SK-N-SH (cell line): ENCODE measurements around the gene SAP30L. TPM values are rescaled to one million over a fixed set of nuclear protein-coding genes. Genes with fewer than 3 reads are reported as not detected.

ENCODE experiments used
- CTCF ChIA-PET: fragments of 300-600, 350-600 bp; formaldehyde crosslinking; extraction: SDS; loops from one replicate; lab custom pipeline; 2021; lab: Yijun Ruan, JAX
- POLR2A ChIA-PET: fragments of 350-600 bp; sonication (Branson Sonifier 250); formaldehyde crosslinking; extraction: SDS; loops from one replicate; lab custom pipeline; 2020; ENCODE audit warnings: antibody characterized with exemption, inconsistent platforms; lab: Yijun Ruan, JAX
- DNase-seq: peaks from one replicate; pipeline ENCODE4 v3.0.0; 2012
- H2AFZ ChIP-seq: fragments of 200-600 bp; sonication (generic); 2 replicates; pipeline ENCODE4 v1.8.1; 2016; ENCODE audit warnings: antibody characterized with exemption, mild to moderate bottlenecking, low read depth
- H3F3A ChIP-seq: fragments of 200-600 bp; sonication (generic); replicated peaks from 2 replicates; pipeline ENCODE3; 2016; ENCODE audit warnings: antibody characterized with exemption, mild to moderate bottlenecking; ENCODE audit not compliant: insufficient read depth
- H3K27ac ChIP-seq, 2 experiments: fragments of 200-500 bp in 1 of 2; fragments of 200-600 bp in 1 of 2; sonication (Bioruptor generic) in 1 of 2; sonication (generic), shearing (Covaris generic) in 1 of 2; 2 replicates each; pipeline versions ENCODE4 v1.5.1 to v1.6.1; 2014 to 2016; ENCODE audit warnings: low read depth in 2 of 2, inconsistent platforms in 1 of 2, low read length in 1 of 2, mild to moderate bottlenecking in 1 of 2, mixed read lengths in 1 of 2
- H3K27me3 ChIP-seq: fragments of 200-600 bp; sonication (generic), shearing (Covaris generic); 2 replicates; pipeline ENCODE4 v1.6.1; 2016; ENCODE audit warnings: mixed run types; ENCODE audit not compliant: insufficient read depth
- H3K36me3 ChIP-seq, 2 experiments: fragments of 200-500 bp in 1 of 2; fragments of 200-600 bp in 1 of 2; sonication (Bioruptor generic) in 1 of 2; sonication (generic) in 1 of 2; replicated peaks in 1 of 2; 2 replicates each; pipeline versions ENCODE3 to v1.5.1; 2014 to 2016; ENCODE audit warnings: low read length in 1 of 2, mild to moderate bottlenecking in 1 of 2; ENCODE audit not compliant: insufficient read depth in 2 of 2, control insufficient read depth in 1 of 2
- H3K4me1 ChIP-seq, 2 experiments: fragments of 200-500 bp in 1 of 2; fragments of 200-600 bp in 1 of 2; sonication (Bioruptor generic) in 1 of 2; sonication (generic), shearing (Covaris generic) in 1 of 2; 2 replicates each; pipeline versions ENCODE4 v1.5.1 to v1.6.1; 2014 to 2016; ENCODE audit warnings: low read depth in 1 of 2, low read length in 1 of 2, mixed run types in 1 of 2; ENCODE audit not compliant: insufficient read depth in 2 of 2, control insufficient read depth in 1 of 2
- H3K4me2 ChIP-seq: fragments of 200-600 bp; sonication (generic), shearing (Covaris generic); 2 replicates; pipeline ENCODE4 v1.6.1; 2017; ENCODE audit warnings: mixed run types
- H3K4me3 ChIP-seq, 2 experiments: fragments of 200-500 bp in 1 of 2; fragments of 200-600 bp in 1 of 2; sonication (Bioruptor generic) in 1 of 2; sonication (generic), shearing (Covaris generic) in 1 of 2; 2 replicates each; pipeline versions ENCODE4 v1.5.1 to v1.8.1; 2014 to 2016; ENCODE audit warnings: low read depth in 2 of 2, inconsistent platforms in 1 of 2, low read length in 1 of 2, mild to moderate bottlenecking in 1 of 2, mixed read lengths in 1 of 2, moderate library complexity in 1 of 2
- H3K79me2 ChIP-seq: fragments of 200-600 bp; sonication (generic); 2 replicates; pipeline ENCODE4 v1.8.1; 2017; ENCODE audit warnings: mild to moderate bottlenecking; ENCODE audit not compliant: insufficient read depth
- H3K9ac ChIP-seq: fragments of 200-600 bp; sonication (generic); 2 replicates; pipeline ENCODE4 v1.6.1; 2017; ENCODE audit warnings: mixed run types
- H3K9me2 ChIP-seq: fragments of 200-600 bp; sonication (generic); 2 replicates; pipeline ENCODE4 v1.6.1; 2017; ENCODE audit warnings: mixed run types
- H3K9me3 ChIP-seq: fragments of 200-600 bp; sonication (generic); 2 replicates; pipeline ENCODE4 v1.6.1; 2017; ENCODE audit warnings: mixed run types, mild to moderate bottlenecking, moderate library complexity
- H4K20me1 ChIP-seq: fragments of 200-600 bp; sonication (generic); 2 replicates; pipeline ENCODE4 v1.6.1; 2017; ENCODE audit warnings: mild to moderate bottlenecking, mixed run types; ENCODE audit not compliant: insufficient read depth
- CHD2 ChIP-seq: fragments of 150-350 bp; IDR thresholded peaks from 2 replicates; pipeline ENCODE4 v1.6.1; 2018; ENCODE audit warnings: low read length; ENCODE audit not compliant: partially characterized antibody
- CTCF ChIP-seq: fragments of 200-600 bp; sonication (generic); IDR thresholded peaks from 2 replicates; pipeline ENCODE4 v1.6.1; 2017; ENCODE audit warnings: antibody characterized with exemption, mild to moderate bottlenecking, moderate library complexity
- EZH2phosphoT487 ChIP-seq: fragments of 200-600 bp; sonication (generic); IDR thresholded peaks from 2 replicates; pipeline ENCODE4 v1.6.1; 2017; ENCODE audit warnings: low read depth, mixed run types, mild to moderate bottlenecking, antibody characterized with exemption, moderate library complexity, borderline replicate concordance
- FOSL2 ChIP-seq: IDR thresholded peaks from 2 replicates; pipeline ENCODE4 v1.4.0; 2012; ENCODE audit warnings: low read depth, mild to moderate bottlenecking, moderate library complexity, borderline replicate concordance
- FOXM1 ChIP-seq: IDR thresholded peaks from 2 replicates; pipeline ENCODE4 v1.4.0; 2012; ENCODE audit warnings: low read depth, mild to moderate bottlenecking
- IRF3 ChIP-seq: fragments of 150-350 bp; IDR thresholded peaks from 2 replicates; pipeline ENCODE4 v1.6.1; 2016; ENCODE audit warnings: mild to moderate bottlenecking, low read depth, low read length
- MAX ChIP-seq: IDR thresholded peaks from 2 replicates; pipeline ENCODE4 v1.4.0; 2012; ENCODE audit warnings: low read depth
- NFIC ChIP-seq: IDR thresholded peaks from 2 replicates; pipeline ENCODE4 v1.4.0; 2012; ENCODE audit warnings: borderline replicate concordance
- PBX3 ChIP-seq: IDR thresholded peaks from 2 replicates; pipeline ENCODE4; 2012
- POLR2AphosphoS5 ChIP-seq: IDR thresholded peaks from 2 replicates; pipeline ENCODE4 v1.6.1; 2012; ENCODE audit warnings: low read depth, low read length
- RAD21 ChIP-seq: IDR thresholded peaks from 2 replicates; pipeline ENCODE4 v1.6.1; 2012; ENCODE audit warnings: mild to moderate bottlenecking, low read length
- REST ChIP-seq: IDR thresholded peaks from 2 replicates; pipeline ENCODE4 v1.6.1; 2012; ENCODE audit warnings: mild to moderate bottlenecking, low read depth, low read length, moderate library complexity
- SMC3 ChIP-seq: IDR thresholded peaks from 2 replicates; pipeline ENCODE4 v1.6.1; 2012; ENCODE audit warnings: low read depth, low read length, improper control_type of control experiment
- USF2 ChIP-seq: fragments of 150-350 bp; IDR thresholded peaks from 2 replicates; pipeline ENCODE4 v1.6.1; 2017; ENCODE audit warnings: antibody characterized with exemption, low read length, low read depth, borderline replicate concordance
- YY1 ChIP-seq: IDR thresholded peaks from 2 replicates; pipeline ENCODE4 v1.4.0; 2012; ENCODE audit warnings: low read depth, mild to moderate bottlenecking
- WGBS: methylation state at CpG from one replicate; pipeline ENCODE4 v1.1.6; 2017; ENCODE audit warnings: low lambda C conversion rate; 5-methylcytosine and 5-hydroxymethylcytosine counted together
- polyA plus RNA-seq, 3 experiments: library from polyadenylated mRNA; depleted of rRNA; stranded (reverse); fragments of >200 nt; gene quantifications; 2 replicates each; pipeline ENCODE4 v1.2.3, GENCODE V29; 2012

The SAP30L gene
- polyA plus RNA-seq, 1 of the 3 experiments (the other 2 are of a cell fraction), result 26.6 TPM

GRCh38 chr5:154410786-154411185, 35.0 kb upstream of the SAP30L start:
- Histone ChIP-seq H3K27me3 (no peaks in the 10 kb centered on the region), H3K9me2 (no peaks in the 10 kb centered on the region), H3K36me3 (peaks cover 48 to 56% of the 10 kb centered on the region in 2 experiments), H3K27ac (no peak overlapping the region), H3K4me2 (no peak overlapping the region), H3F3A (no peaks in the 10 kb centered on the region), H3K9ac (no peak overlapping the region), H3K4me1 (no peaks in the 10 kb centered on the region), H4K20me1 (no peaks in the 10 kb centered on the region), H2AFZ (no peak overlapping the region), H3K4me3 (no peak overlapping the region), H3K9me3 (no peaks in the 10 kb centered on the region), H3K79me2 (no peaks in the 10 kb centered on the region)
- 88% methylated on average over 6 of the region's 6 CpGs for WGBS
- TF ChIP-seq CHD2 (no peak), IRF3 (no peak), CTCF (no peak), RAD21 (no peak), YY1 (no peak), SMC3 (no peak), NFIC (no peak), FOXM1 (no peak), PBX3 (no peak), FOSL2 (no peak), USF2 (no peak), MAX (no peak), EZH2phosphoT487 (no peak), POLR2AphosphoS5 (no peak), REST (no peak)
- DNase-seq, result no peak
- POLR2A ChIA-PET, result no interaction called here
- CTCF ChIA-PET, result interaction anchor here (0.9 to 1.9 kb wide), 3 partner anchors 11 to 338 kb away, joined by 4 to 7 read pairs (median 6); no protein-coding TSS in a partner anchor
